ENCODE measurements around the gene CALD1.

CALD1 gene

GRCh38 chr7:134778941-134779740, at the start of gene CALD1:
Gene CALD1 (plus strand): TSS chr7:134779634. CDS start chr7:134867734, 88,100 bp downstream.
- no peak for DNase-seq (ENCODE audit: low read depth in 3 of 3)

GRCh38 chr7:134729895-134730294, 49.5 kb upstream of the CALD1 start:
- no peak for DNase-seq (ENCODE audit: low read depth in 3 of 3)

GRCh38 chr7:134730411-134730829, 49.0 kb upstream of the CALD1 start:
- no peak for DNase-seq (ENCODE audit: low read depth in 3 of 3)

GRCh38 chr7:134731616-134732015, 47.8 kb upstream of the CALD1 start:
- no peak for DNase-seq (ENCODE audit: low read depth in 3 of 3)

GRCh38 chr7:134732728-134733127, 46.7 kb upstream of the CALD1 start:
- no peak for DNase-seq (ENCODE audit: low read depth in 3 of 3)

- DNase-seq (ENCODE audit: low read depth in 3 of 3), result no peak
Measured at GRCh38 chr7:134736381-134736780, 43.1 kb upstream of the CALD1 start.

- peak in 2 of 3 experiments; percentile 5 to 11 for DNase-seq (ENCODE audit: low read depth in 3 of 3)
Measured at GRCh38 chr7:134737566-134738345, 41.7 kb upstream of the CALD1 start.

- DNase-seq (ENCODE audit: low read depth in 3 of 3), result no peak
Measured at GRCh38 chr7:134739362-134739761, 40.1 kb upstream of the CALD1 start.

- DNase-seq (ENCODE audit: low read depth in 3 of 3), result no peak
Measured at GRCh38 chr7:134740376-134740775, 39.1 kb upstream of the CALD1 start.

GRCh38 chr7:134741907-134742635, 37.4 kb upstream of the CALD1 start:
- DNase-seq (ENCODE audit: low read depth in 3 of 3), result no peak

GRCh38 chr7:134742688-134743350, 36.6 kb upstream of the CALD1 start:
- no peak for DNase-seq (ENCODE audit: low read depth in 3 of 3)

- no peak for DNase-seq (ENCODE audit: low read depth in 3 of 3)
Measured at GRCh38 chr7:134744569-134744968, 34.9 kb upstream of the CALD1 start.

- DNase-seq (ENCODE audit: low read depth in 3 of 3), result no peak
Measured at GRCh38 chr7:134747326-134747725, 32.1 kb upstream of the CALD1 start.

GRCh38 chr7:134750083-134751062, 29.1 kb upstream of the CALD1 start:
- peak; percentile 35 to 61 (median 52) for DNase-seq (ENCODE audit: low read depth in 3 of 3)

- DNase-seq (ENCODE audit: low read depth in 3 of 3), result no peak
Measured at GRCh38 chr7:134752006-134752760, 27.3 kb upstream of the CALD1 start.

- peak in 2 of 3 experiments; percentile 12 to 35 for DNase-seq (ENCODE audit: low read depth in 3 of 3)
Measured at GRCh38 chr7:134755422-134756022, 23.9 kb upstream of the CALD1 start.

- DNase-seq (ENCODE audit: low read depth in 3 of 3), result no peak
Measured at GRCh38 chr7:134757938-134758337, 21.5 kb upstream of the CALD1 start.

GRCh38 chr7:134758981-134759380, 20.5 kb upstream of the CALD1 start:
- DNase-seq (ENCODE audit: low read depth in 3 of 3), result no peak

GRCh38 chr7:134761266-134761665, 18.2 kb upstream of the CALD1 start:
- no peak for DNase-seq (ENCODE audit: low read depth in 3 of 3)

Data from stimulated activated CD4-positive, alpha-beta T cell treated with anti-CD3 and anti-CD28 coated beads, TNF-alpha, amount 100 ng/mL, for 24 hours (primary cell).